Mesothelial cell of epicardium (in vitro differentiated cells): ENCODE data around the gene DYNLT5. TPM values are rescaled to one million over a fixed set of nuclear protein-coding genes. Genes with fewer than 3 reads are reported as not detected.

ENCODE experiments used
- DNase-seq, 2 experiments: peaks; one replicate each; pipeline ENCODE4 v3.0.0; 2021; ENCODE audit warnings: low spot score in 2 of 2; ENCODE audit not compliant: unreplicated experiment in 2 of 2
- H3K27ac Mint-ChIP-seq: 2 replicates; pipeline ENCODE4 v1.8.0; 2021; ENCODE audit warnings: mixed read lengths
- H3K27me3 Mint-ChIP-seq: 2 replicates; pipeline ENCODE4 v1.8.0; 2021; ENCODE audit warnings: low read depth, mixed read lengths
- H3K36me3 Mint-ChIP-seq: 2 replicates; pipeline ENCODE4 v1.8.0; 2021; ENCODE audit warnings: mixed read lengths
- H3K4me1 Mint-ChIP-seq: 2 replicates; pipeline ENCODE4 v1.8.0; 2021; ENCODE audit warnings: mixed read lengths
- H3K4me3 Mint-ChIP-seq: 2 replicates; pipeline ENCODE4 v1.8.0; 2021; ENCODE audit warnings: mild to moderate bottlenecking, moderate library complexity, mixed read lengths
- H3K9me3 Mint-ChIP-seq: 2 replicates; pipeline ENCODE4 v1.8.0; 2021; ENCODE audit warnings: mixed read lengths
- total RNA-seq: library from RNA; stranded (reverse); gene quantifications from 3 replicates; pipeline ENCODE4 v1.2.1, GENCODE V29; 2021
- TF ChIP-seq, protein P1 (sequence below): fragments of 200-600 bp; sonication (generic); IDR thresholded peaks from one replicate; pipeline ENCODE4 v1.5.0; 2021; ENCODE audit warnings: antibody characterized with exemption; ENCODE audit not compliant: unreplicated experiment

Gene DYNLT5
- total RNA-seq, 1 donor from 2014 or later: 0.67 TPM

DNA sequence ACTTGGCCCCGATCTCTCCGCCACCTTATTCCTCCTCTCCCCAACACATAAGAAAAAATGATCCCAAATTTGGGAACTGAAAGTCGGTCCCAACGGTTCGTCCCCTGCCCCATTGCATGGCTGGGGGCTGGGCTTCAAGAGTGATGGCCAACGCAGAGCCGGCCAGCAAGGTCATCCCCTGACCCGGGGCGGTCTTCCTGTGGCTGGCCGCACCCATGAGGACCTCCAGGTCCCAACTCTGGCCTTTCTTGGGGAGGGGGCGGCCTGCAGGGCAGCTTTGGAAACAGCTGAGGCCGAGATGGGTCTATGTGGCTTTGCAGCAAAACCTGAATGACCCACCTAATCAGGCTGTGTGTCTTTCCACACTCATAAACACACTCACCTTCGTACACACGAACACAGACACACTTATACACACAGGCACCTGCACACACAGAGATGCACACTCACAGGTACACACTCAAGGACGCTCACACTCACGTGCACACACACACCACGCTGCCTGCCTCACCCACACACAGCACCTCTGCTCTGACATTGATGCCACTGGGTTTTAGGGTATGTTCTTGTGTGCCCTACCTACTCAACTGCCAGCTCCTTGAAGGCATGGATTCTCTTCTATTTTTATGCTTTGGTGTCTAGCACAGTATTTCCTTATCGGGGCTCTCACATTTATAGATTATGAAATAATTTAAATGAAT is 562 bp downstream of the DYNLT5 start:
- DNase-seq: no peak
- TF ChIP-seq, protein P1, sequence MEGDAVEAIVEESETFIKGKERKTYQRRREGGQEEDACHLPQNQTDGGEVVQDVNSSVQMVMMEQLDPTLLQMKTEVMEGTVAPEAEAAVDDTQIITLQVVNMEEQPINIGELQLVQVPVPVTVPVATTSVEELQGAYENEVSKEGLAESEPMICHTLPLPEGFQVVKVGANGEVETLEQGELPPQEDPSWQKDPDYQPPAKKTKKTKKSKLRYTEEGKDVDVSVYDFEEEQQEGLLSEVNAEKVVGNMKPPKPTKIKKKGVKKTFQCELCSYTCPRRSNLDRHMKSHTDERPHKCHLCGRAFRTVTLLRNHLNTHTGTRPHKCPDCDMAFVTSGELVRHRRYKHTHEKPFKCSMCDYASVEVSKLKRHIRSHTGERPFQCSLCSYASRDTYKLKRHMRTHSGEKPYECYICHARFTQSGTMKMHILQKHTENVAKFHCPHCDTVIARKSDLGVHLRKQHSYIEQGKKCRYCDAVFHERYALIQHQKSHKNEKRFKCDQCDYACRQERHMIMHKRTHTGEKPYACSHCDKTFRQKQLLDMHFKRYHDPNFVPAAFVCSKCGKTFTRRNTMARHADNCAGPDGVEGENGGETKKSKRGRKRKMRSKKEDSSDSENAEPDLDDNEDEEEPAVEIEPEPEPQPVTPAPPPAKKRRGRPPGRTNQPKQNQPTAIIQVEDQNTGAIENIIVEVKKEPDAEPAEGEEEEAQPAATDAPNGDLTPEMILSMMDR: no peak
- no peaks in the 10 kb centered on the region for H3K9me3 Mint-ChIP-seq
- no peaks in the 10 kb centered on the region for H3K36me3 Mint-ChIP-seq
- H3K27me3 Mint-ChIP-seq: peaks cover 61% of the 10 kb centered on the region
- no peak overlapping the region for H3K27ac Mint-ChIP-seq
- peaks cover 16% of the 10 kb centered on the region for H3K4me1 Mint-ChIP-seq
- H3K4me3 Mint-ChIP-seq: peak overlapping the region; percentile 77

DNA sequence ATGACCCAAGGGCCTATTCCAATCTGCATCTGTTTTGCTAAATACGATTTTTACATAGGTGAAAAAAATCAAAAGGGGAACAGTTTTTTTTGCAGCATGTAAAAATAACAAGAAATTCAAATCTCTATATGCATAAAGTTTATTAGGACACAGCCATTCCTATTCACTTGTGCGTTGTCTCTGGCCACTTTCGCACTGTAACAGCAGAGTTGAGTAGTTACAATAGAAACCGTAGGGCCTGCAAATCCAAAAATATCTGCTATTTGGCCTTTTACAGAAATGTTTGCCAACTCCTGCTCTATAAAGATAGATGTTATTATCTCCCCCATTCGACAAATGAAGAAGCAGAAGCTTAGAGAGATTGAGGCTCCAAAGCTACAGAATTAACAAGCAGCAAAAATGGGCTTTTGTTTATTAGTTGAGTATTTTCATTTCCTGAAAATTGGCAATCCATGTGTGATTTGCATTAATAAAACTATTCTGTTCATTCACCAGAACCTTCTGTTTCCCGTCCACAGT is 5.5 kb downstream of the DYNLT5 start:
- Mint-ChIP-seq H3K9me3 (peaks cover 5% of the 10 kb centered on the region), H3K4me3 (no peak overlapping the region), H3K4me1 (peaks cover 10% of the 10 kb centered on the region), H3K27me3 (peaks cover 25% of the 10 kb centered on the region), H3K27ac (no peak overlapping the region), H3K36me3 (no peaks in the 10 kb centered on the region)
- DNase-seq: no peak
- TF ChIP-seq, protein P1: no peak

DNA sequence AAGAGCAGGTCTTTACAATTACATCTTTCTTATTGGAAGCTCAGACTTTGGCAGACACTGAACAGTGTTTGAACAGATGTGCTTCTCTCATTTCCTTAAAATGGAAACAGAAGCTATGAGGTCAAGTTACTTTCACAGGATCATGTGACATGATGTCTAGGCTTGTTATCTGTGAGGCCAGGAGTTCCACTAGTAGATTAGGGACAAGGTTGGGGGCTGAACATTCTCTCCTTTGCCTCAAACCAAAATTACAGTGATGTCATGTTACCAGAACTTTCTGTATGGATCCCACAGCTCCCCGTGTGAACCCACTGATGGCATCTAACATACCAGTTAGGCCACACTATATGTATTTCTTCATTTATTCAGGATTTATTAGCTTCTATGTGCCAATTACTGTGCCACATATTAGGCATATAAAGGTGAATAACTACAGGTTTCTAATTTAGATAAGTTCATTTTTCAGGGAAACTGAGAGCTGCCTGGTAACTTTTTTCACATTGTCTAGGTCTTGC is 6.0 kb downstream of the DYNLT5 start:
- no peak overlapping the region for H3K27ac Mint-ChIP-seq
- H3K36me3 Mint-ChIP-seq: no peaks in the 10 kb centered on the region
- no peak for DNase-seq
- no peak overlapping the region for H3K4me3 Mint-ChIP-seq
- H3K27me3 Mint-ChIP-seq: peaks cover 21% of the 10 kb centered on the region
- peaks cover 8% of the 10 kb centered on the region for H3K9me3 Mint-ChIP-seq
- peaks cover 7% of the 10 kb centered on the region for H3K4me1 Mint-ChIP-seq
- TF ChIP-seq, protein P1: no peak

DNA sequence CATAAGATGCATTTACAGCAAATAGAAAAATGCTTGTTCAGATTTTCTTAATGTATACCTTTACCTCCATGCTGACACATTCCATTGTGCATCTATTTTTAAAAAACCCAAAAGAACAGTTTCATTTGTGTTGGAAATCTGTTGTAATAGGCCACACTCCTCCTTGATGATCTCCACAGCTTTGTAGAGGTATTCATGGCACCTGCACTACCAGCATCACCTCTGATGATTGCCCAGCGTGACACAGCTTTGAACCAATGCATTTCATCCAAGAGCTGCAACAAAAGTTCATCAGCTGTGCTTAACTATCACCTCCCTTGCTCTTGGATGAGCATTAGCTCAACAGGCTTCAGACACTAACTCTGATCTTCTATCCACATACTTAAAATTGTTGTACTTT is 8.2 kb downstream of the DYNLT5 start:
- H3K9me3 Mint-ChIP-seq: peaks cover 13% of the 10 kb centered on the region
- H3K27ac Mint-ChIP-seq: no peak overlapping the region
- no peaks in the 10 kb centered on the region for H3K36me3 Mint-ChIP-seq
- no peak for DNase-seq
- H3K4me1 Mint-ChIP-seq: peaks cover 7% of the 10 kb centered on the region
- TF ChIP-seq, protein P1: no peak
- H3K27me3 Mint-ChIP-seq: peaks cover 7% of the 10 kb centered on the region
- no peak overlapping the region for H3K4me3 Mint-ChIP-seq

DNA sequence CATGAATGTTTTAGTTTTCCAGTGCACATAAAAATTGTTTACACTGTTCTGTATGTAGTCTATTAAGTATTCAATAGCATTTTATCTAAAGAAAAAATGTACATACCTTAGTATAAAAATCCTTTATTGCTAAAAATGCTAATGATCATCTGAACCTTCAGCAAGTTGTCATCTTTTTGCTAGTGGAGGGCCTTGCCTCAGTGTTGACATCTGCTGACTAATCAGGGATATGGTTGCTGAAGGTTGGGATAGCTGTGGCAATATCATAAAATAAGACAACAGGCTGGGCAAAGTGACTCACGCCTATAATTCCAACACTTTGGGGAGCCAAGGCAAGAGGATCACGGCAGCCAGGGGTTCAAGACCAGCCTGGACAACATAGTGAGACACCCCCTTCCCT is 9.0 kb downstream of the DYNLT5 start:
- Mint-ChIP-seq H3K27me3 (peaks cover 6% of the 10 kb centered on the region), H3K36me3 (no peaks in the 10 kb centered on the region), H3K4me3 (no peak overlapping the region), H3K9me3 (peaks cover 13% of the 10 kb centered on the region), H3K4me1 (peaks cover 7% of the 10 kb centered on the region), H3K27ac (no peak overlapping the region)
- TF ChIP-seq, protein P1: no peak
- DNase-seq: no peak
